SIG-M5 treated with dmso at 0.1 percent for 504 hours (cell line): ENCODE results near the gene DLGAP4.
A peak's percentile ranks its signal among the peaks of the same experiment; 100 is the strongest.

Experiments
- DNase-seq: peaks from one replicate; lab custom pipeline; 2025; ENCODE audit not compliant: unreplicated experiment; lab: John Stamatoyannopoulos, UW

DLGAP4 gene

GRCh38 chr20:36574366-36575135 is 268.4 kb downstream of the DLGAP4 start:
- peak; percentile 62 for DNase-seq

- no peak for DNase-seq
Measured at GRCh38 chr20:36576081-36576445, 269.9 kb downstream of the DLGAP4 start.
